Measurements from ENCODE around the gene NFATC1.

The NFATC1 gene

GRCh38 chr18:79458131-79458838, 62.6 kb downstream of the NFATC1 start:
- peak; percentile 44 for DNase-seq (ENCODE audit: low read depth)

- DNase-seq (ENCODE audit: low read depth), result no peak
Measured at GRCh38 chr18:79458917-79459803, 63.4 kb downstream of the NFATC1 start.

GRCh38 chr18:79459946-79460480, 64.3 kb downstream of the NFATC1 start:
- no peak for DNase-seq (ENCODE audit: low read depth)

GRCh38 chr18:79460481-79461300, 65.0 kb downstream of the NFATC1 start:
- DNase-seq (ENCODE audit: low read depth), result no peak

GRCh38 chr18:79461627-79462026, 65.9 kb downstream of the NFATC1 start:
- no peak for DNase-seq (ENCODE audit: low read depth)

- DNase-seq (ENCODE audit: low read depth), result no peak
Measured at GRCh38 chr18:79463424-79463960, 67.8 kb downstream of the NFATC1 start.

- DNase-seq (ENCODE audit: low read depth), result no peak
Measured at GRCh38 chr18:79465392-79465991, 69.8 kb downstream of the NFATC1 start.

- no peak for DNase-seq (ENCODE audit: low read depth)
Measured at GRCh38 chr18:79466591-79466990, 70.9 kb downstream of the NFATC1 start.

- DNase-seq (ENCODE audit: low read depth), result no peak
Measured at GRCh38 chr18:79467126-79467525, 71.4 kb downstream of the NFATC1 start.

GRCh38 chr18:79468119-79468789, 72.5 kb downstream of the NFATC1 start:
- no peak for DNase-seq (ENCODE audit: low read depth)

- no peak for DNase-seq (ENCODE audit: low read depth)
Measured at GRCh38 chr18:79469309-79469708, 73.6 kb downstream of the NFATC1 start.

- DNase-seq (ENCODE audit: low read depth), result no peak
Measured at GRCh38 chr18:79469751-79470505, 74.2 kb downstream of the NFATC1 start.

- DNase-seq (ENCODE audit: low read depth), result no peak
Measured at GRCh38 chr18:79470547-79470946, 74.8 kb downstream of the NFATC1 start.

- DNase-seq (ENCODE audit: low read depth), result no peak
Measured at GRCh38 chr18:79471046-79471445, 75.3 kb downstream of the NFATC1 start.

- no peak for DNase-seq (ENCODE audit: low read depth)
Measured at GRCh38 chr18:79471597-79471996, 75.9 kb downstream of the NFATC1 start.

GRCh38 chr18:79472176-79472575, 76.4 kb downstream of the NFATC1 start:
- no peak for DNase-seq (ENCODE audit: low read depth)

- no peak for DNase-seq (ENCODE audit: low read depth)
Measured at GRCh38 chr18:79472946-79473345, 77.2 kb downstream of the NFATC1 start.

- no peak for DNase-seq (ENCODE audit: low read depth)
Measured at GRCh38 chr18:79476031-79476917, 80.5 kb downstream of the NFATC1 start.

- no peak for DNase-seq (ENCODE audit: low read depth)
Measured at GRCh38 chr18:79476918-79477571, 81.3 kb downstream of the NFATC1 start.

Data from HS-5 (cell line).